SK-N-SH (cell line): ENCODE results near the gene SPIRE1. TPM values are rescaled to one million over a fixed set of nuclear protein-coding genes. Genes with fewer than 3 reads are reported as not detected.

Experiments used
- CTCF ChIA-PET: fragments of 300-600, 350-600 bp; formaldehyde crosslinking; extraction: SDS; loops from one replicate; lab custom pipeline; 2021; lab: Yijun Ruan, JAX
- POLR2A ChIA-PET: fragments of 350-600 bp; sonication (Branson Sonifier 250); formaldehyde crosslinking; extraction: SDS; loops from one replicate; lab custom pipeline; 2020; ENCODE audit warnings: antibody characterized with exemption, inconsistent platforms; lab: Yijun Ruan, JAX
- DNase-seq: peaks from one replicate; pipeline ENCODE4 v3.0.0; 2012
- H2AFZ ChIP-seq: fragments of 200-600 bp; sonication (generic); 2 replicates; pipeline ENCODE4 v1.8.1; 2016; ENCODE audit warnings: antibody characterized with exemption, mild to moderate bottlenecking, low read depth
- H3F3A ChIP-seq: fragments of 200-600 bp; sonication (generic); replicated peaks from 2 replicates; pipeline ENCODE3; 2016; ENCODE audit warnings: antibody characterized with exemption, mild to moderate bottlenecking; ENCODE audit not compliant: insufficient read depth
- H3K27ac ChIP-seq, 2 experiments: fragments of 200-500 bp in 1 of 2; fragments of 200-600 bp in 1 of 2; sonication (Bioruptor generic) in 1 of 2; sonication (generic), shearing (Covaris generic) in 1 of 2; 2 replicates each; pipeline versions ENCODE4 v1.5.1 to v1.6.1; 2014 to 2016; ENCODE audit warnings: low read depth in 2 of 2, inconsistent platforms in 1 of 2, low read length in 1 of 2, mild to moderate bottlenecking in 1 of 2, mixed read lengths in 1 of 2
- H3K27me3 ChIP-seq: fragments of 200-600 bp; sonication (generic), shearing (Covaris generic); 2 replicates; pipeline ENCODE4 v1.6.1; 2016; ENCODE audit warnings: mixed run types; ENCODE audit not compliant: insufficient read depth
- H3K36me3 ChIP-seq, 2 experiments: fragments of 200-500 bp in 1 of 2; fragments of 200-600 bp in 1 of 2; sonication (Bioruptor generic) in 1 of 2; sonication (generic) in 1 of 2; replicated peaks in 1 of 2; 2 replicates each; pipeline versions ENCODE3 to v1.5.1; 2014 to 2016; ENCODE audit warnings: low read length in 1 of 2, mild to moderate bottlenecking in 1 of 2; ENCODE audit not compliant: insufficient read depth in 2 of 2, control insufficient read depth in 1 of 2
- H3K4me1 ChIP-seq, 2 experiments: fragments of 200-500 bp in 1 of 2; fragments of 200-600 bp in 1 of 2; sonication (Bioruptor generic) in 1 of 2; sonication (generic), shearing (Covaris generic) in 1 of 2; 2 replicates each; pipeline versions ENCODE4 v1.5.1 to v1.6.1; 2014 to 2016; ENCODE audit warnings: low read depth in 1 of 2, low read length in 1 of 2, mixed run types in 1 of 2; ENCODE audit not compliant: insufficient read depth in 2 of 2, control insufficient read depth in 1 of 2
- H3K4me2 ChIP-seq: fragments of 200-600 bp; sonication (generic), shearing (Covaris generic); 2 replicates; pipeline ENCODE4 v1.6.1; 2017; ENCODE audit warnings: mixed run types
- H3K4me3 ChIP-seq, 2 experiments: fragments of 200-500 bp in 1 of 2; fragments of 200-600 bp in 1 of 2; sonication (Bioruptor generic) in 1 of 2; sonication (generic), shearing (Covaris generic) in 1 of 2; 2 replicates each; pipeline versions ENCODE4 v1.5.1 to v1.8.1; 2014 to 2016; ENCODE audit warnings: low read depth in 2 of 2, inconsistent platforms in 1 of 2, low read length in 1 of 2, mild to moderate bottlenecking in 1 of 2, mixed read lengths in 1 of 2, moderate library complexity in 1 of 2
- H3K79me2 ChIP-seq: fragments of 200-600 bp; sonication (generic); 2 replicates; pipeline ENCODE4 v1.8.1; 2017; ENCODE audit warnings: mild to moderate bottlenecking; ENCODE audit not compliant: insufficient read depth
- H3K9ac ChIP-seq: fragments of 200-600 bp; sonication (generic); 2 replicates; pipeline ENCODE4 v1.6.1; 2017; ENCODE audit warnings: mixed run types
- H3K9me2 ChIP-seq: fragments of 200-600 bp; sonication (generic); 2 replicates; pipeline ENCODE4 v1.6.1; 2017; ENCODE audit warnings: mixed run types
- H3K9me3 ChIP-seq: fragments of 200-600 bp; sonication (generic); 2 replicates; pipeline ENCODE4 v1.6.1; 2017; ENCODE audit warnings: mixed run types, mild to moderate bottlenecking, moderate library complexity
- H4K20me1 ChIP-seq: fragments of 200-600 bp; sonication (generic); 2 replicates; pipeline ENCODE4 v1.6.1; 2017; ENCODE audit warnings: mild to moderate bottlenecking, mixed run types; ENCODE audit not compliant: insufficient read depth
- CHD2 ChIP-seq: fragments of 150-350 bp; IDR thresholded peaks from 2 replicates; pipeline ENCODE4 v1.6.1; 2018; ENCODE audit warnings: low read length; ENCODE audit not compliant: partially characterized antibody
- FOSL2 ChIP-seq: IDR thresholded peaks from 2 replicates; pipeline ENCODE4 v1.4.0; 2012; ENCODE audit warnings: low read depth, mild to moderate bottlenecking, moderate library complexity, borderline replicate concordance
- FOXJ3 ChIP-seq: sonication (generic); formaldehyde crosslinking; IDR thresholded peaks from 2 replicates; pipeline ENCODE4 v1.5.1; 2020; ENCODE audit warnings: mild to moderate bottlenecking, missing genetic modification reagents
- FOXM1 ChIP-seq: IDR thresholded peaks from 2 replicates; pipeline ENCODE4 v1.4.0; 2012; ENCODE audit warnings: low read depth, mild to moderate bottlenecking
- JUND ChIP-seq: IDR thresholded peaks from 2 replicates; pipeline ENCODE4 v1.4.0; 2012
- MAX ChIP-seq: IDR thresholded peaks from 2 replicates; pipeline ENCODE4 v1.4.0; 2012; ENCODE audit warnings: low read depth
- MXI1 ChIP-seq: IDR thresholded peaks from 2 replicates; pipeline ENCODE4 v1.6.1; 2012; ENCODE audit warnings: mild to moderate bottlenecking, low read depth, low read length, improper control_type of control experiment
- NFIC ChIP-seq: IDR thresholded peaks from 2 replicates; pipeline ENCODE4 v1.4.0; 2012; ENCODE audit warnings: borderline replicate concordance
- NRF1 ChIP-seq: IDR thresholded peaks from 2 replicates; pipeline ENCODE4 v1.6.1; 2012; ENCODE audit warnings: low read depth, mild to moderate bottlenecking, low read length
- PBX3 ChIP-seq: IDR thresholded peaks from 2 replicates; pipeline ENCODE4; 2012
- POLR2AphosphoS5 ChIP-seq: IDR thresholded peaks from 2 replicates; pipeline ENCODE4 v1.6.1; 2012; ENCODE audit warnings: low read depth, low read length
- RCOR1 ChIP-seq: fragments of 150-350 bp; IDR thresholded peaks from 2 replicates; pipeline ENCODE4 v1.6.1; 2017; ENCODE audit warnings: antibody characterized with exemption, low read length
- REST ChIP-seq: IDR thresholded peaks from 2 replicates; pipeline ENCODE4 v1.6.1; 2012; ENCODE audit warnings: mild to moderate bottlenecking, low read depth, low read length, moderate library complexity
- RFX5 ChIP-seq: IDR thresholded peaks from 2 replicates; pipeline ENCODE4 v1.6.1; 2012; ENCODE audit warnings: mild to moderate bottlenecking, improper control_type of control experiment, low read length
- SMC3 ChIP-seq: IDR thresholded peaks from 2 replicates; pipeline ENCODE4 v1.6.1; 2012; ENCODE audit warnings: low read depth, low read length, improper control_type of control experiment
- TCF12 ChIP-seq: IDR thresholded peaks from 2 replicates; pipeline ENCODE4 v1.4.0; 2012
- TEAD4 ChIP-seq: IDR thresholded peaks from 2 replicates; pipeline ENCODE4 v1.4.0; 2012; ENCODE audit warnings: mild to moderate bottlenecking, borderline replicate concordance; ENCODE audit not compliant: insufficient read depth
- USF1 ChIP-seq: IDR thresholded peaks from 2 replicates; pipeline ENCODE4 v1.4.0; 2012; ENCODE audit warnings: low read depth, borderline replicate concordance
- USF2 ChIP-seq: fragments of 150-350 bp; IDR thresholded peaks from 2 replicates; pipeline ENCODE4 v1.6.1; 2017; ENCODE audit warnings: antibody characterized with exemption, low read length, low read depth, borderline replicate concordance
- YY1 ChIP-seq: IDR thresholded peaks from 2 replicates; pipeline ENCODE4 v1.4.0; 2012; ENCODE audit warnings: low read depth, mild to moderate bottlenecking
- WGBS: methylation state at CpG from one replicate; pipeline ENCODE4 v1.1.6; 2017; ENCODE audit warnings: low lambda C conversion rate; 5-methylcytosine and 5-hydroxymethylcytosine counted together
- polyA plus RNA-seq, 3 experiments: library from polyadenylated mRNA; depleted of rRNA; stranded (reverse); fragments of >200 nt; gene quantifications; 2 replicates each; pipeline ENCODE4 v1.2.3, GENCODE V29; 2012

Gene SPIRE1
- polyA plus RNA-seq, 1 of the 3 experiments (the other 2 are of a cell fraction), result 6.7 TPM

- Histone ChIP-seq H3K4me1 (peaks cover 0 to 7% of the 10 kb centered on the region in 2 experiments; a peak in 1 of 4 replicates), H3F3A (peaks cover 9% of the 10 kb centered on the region), H3K27me3 (no peaks in the 10 kb centered on the region), H3K36me3 (no peaks in the 10 kb centered on the region), H4K20me1 (no peaks in the 10 kb centered on the region), H3K4me3 (no peak overlapping the region), H3K9me3 (no peaks in the 10 kb centered on the region), H3K79me2 (peaks cover 48% of the 10 kb centered on the region), H3K9ac (no peak overlapping the region), H3K27ac (no peak overlapping the region), H3K9me2 (no peaks in the 10 kb centered on the region), H3K4me2 (no peak overlapping the region), H2AFZ (no peak overlapping the region)
- POLR2A ChIA-PET, result no interaction called here
- CTCF ChIA-PET, result no interaction called here
- 96% methylated on average over 5 of the region's 5 CpGs for WGBS
- TF ChIP-seq REST (no peak), POLR2AphosphoS5 (no peak), JUND (no peak), PBX3 (no peak), CHD2 (no peak), RFX5 (no peak), NFIC (no peak), MAX (no peak), YY1 (no peak), TCF12 (no peak), SMC3 (no peak), MXI1 (no peak), FOXM1 (no peak), FOXJ3 (no peak), RCOR1 (no peak)
- DNase-seq, result no peak
Observed at GRCh38 chr18:12416098-12416729, 241.7 kb downstream of the SPIRE1 start.

- no peak overlapping the region for H3K27ac ChIP-seq
- peaks cover 75% of the 10 kb centered on the region for H3K79me2 ChIP-seq
- CTCF ChIA-PET, result interaction anchor here (1.6 kb wide), 1 partner anchor 11 kb away, joined by 6 read pairs; no protein-coding TSS in a partner anchor
- TF ChIP-seq USF1, result no peak
- no peak for TF ChIP-seq FOSL2
- TF ChIP-seq USF2, result no peak
- TF ChIP-seq NRF1, result no peak
- TF ChIP-seq REST, result no peak
- TF ChIP-seq TEAD4, result no peak
Observed at GRCh38 chr18:12411456-12411855, 246.5 kb downstream of the SPIRE1 start.

More at GRCh38 chr18:12411456-12411855, 246.5 kb downstream of the SPIRE1 start:
- no peak overlapping the region for H3K4me3 ChIP-seq
- no peak overlapping the region for H2AFZ ChIP-seq
- no peaks in the 10 kb centered on the region for H3K9me3 ChIP-seq
- 0 out of 2 replicates have a peak, but pooled peaks cover 3% of the 10 kb centered on the region for H4K20me1 ChIP-seq
- no peaks in the 10 kb centered on the region for H3K27me3 ChIP-seq
- H3K9ac ChIP-seq, result no peak overlapping the region
- POLR2A ChIA-PET, result no interaction called here
- H3K4me1 ChIP-seq, result peaks cover 11 to 14% of the 10 kb centered on the region in 2 experiments; a peak in 2 of 4 replicates
- H3K36me3 ChIP-seq, result peaks cover 0 to 5% of the 10 kb centered on the region in 2 experiments
- DNase-seq, result no peak
- WGBS, result 91% methylated on average over 3 of the region's 3 CpGs
- H3K4me2 ChIP-seq, result no peak overlapping the region
- no peaks in the 10 kb centered on the region for H3K9me2 ChIP-seq
- H3F3A ChIP-seq, result no peaks in the 10 kb centered on the region
